ENCODE results near the gene DACT2. TPM values are rescaled to one million over a fixed set of nuclear protein-coding genes. Genes with fewer than 3 reads are reported as not detected.

Gene DACT2
- total and polyA plus RNA-seq, 4 donors: 0.25 to 2.8 (median 0.88) TPM

DNA sequence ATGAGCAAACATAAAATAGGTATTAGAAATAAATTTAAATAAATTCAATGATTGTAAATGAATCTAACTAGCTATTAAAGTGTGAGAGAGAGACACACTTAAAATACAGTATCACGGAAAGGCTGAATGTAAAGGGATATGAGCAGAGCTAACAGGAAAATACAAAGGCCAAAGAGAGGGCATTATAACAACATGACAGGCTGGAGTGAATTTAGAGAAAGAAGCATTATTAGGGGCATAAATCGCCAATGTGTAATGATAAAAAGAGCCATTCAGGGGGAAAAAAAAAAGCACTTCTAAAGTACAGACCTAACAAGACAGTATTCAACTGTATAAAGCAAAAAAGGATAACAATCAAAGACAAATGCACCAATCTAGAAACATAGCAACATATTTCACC, 28.1 kb downstream of the DACT2 start:
- H3K36me3 ChIP-seq (ENCODE audit: control insufficient read depth in 4 of 4, insufficient read depth in 3 of 4, low read depth in 1 of 4, low read length in 3 of 4): no peaks in the 10 kb centered on the region
- no peaks in the 10 kb centered on the region for H3K4me1 ChIP-seq (ENCODE audit: control insufficient read depth in 4 of 4, insufficient read depth in 4 of 4, low read length in 3 of 4)
- 91% methylated on average over 2 of the region's 2 CpGs for WGBS
- no peaks in the 10 kb centered on the region for H3K27me3 ChIP-seq (ENCODE audit: control insufficient read depth in 4 of 4, insufficient read depth in 4 of 4, low read length in 3 of 4)
- TF ChIP-seq GABPA (IDR thresholded peaks at IDR 0.05 in 1 of 2, conservative IDR thresholded peaks at IDR 0.05 in 1 of 2): no peak
- no peak for TF ChIP-seq YY1 (IDR thresholded peaks at IDR 0.05)
- TF ChIP-seq FOXA1 (IDR thresholded peaks at IDR 0.05): no peak
- no peak for TF ChIP-seq TAF1 (conservative IDR thresholded peaks at IDR 0.05)
- no peak for TF ChIP-seq RAD21 (IDR thresholded peaks at IDR 0.05)
- no peak for TF ChIP-seq EGR1 (IDR thresholded peaks at IDR 0.05; ENCODE audit: low read depth in 2 of 2)
- no peak for TF ChIP-seq HNF4A (conservative IDR thresholded peaks at IDR 0.05)
- TF ChIP-seq MAX (IDR thresholded peaks at IDR 0.05): no peak
- TF ChIP-seq NR2F2 (IDR thresholded peaks at IDR 0.05): no peak
- TF ChIP-seq RXRA (IDR thresholded peaks at IDR 0.05): no peak
- no peak for TF ChIP-seq JUND (IDR thresholded peaks at IDR 0.05)
- TF ChIP-seq, protein P1, sequence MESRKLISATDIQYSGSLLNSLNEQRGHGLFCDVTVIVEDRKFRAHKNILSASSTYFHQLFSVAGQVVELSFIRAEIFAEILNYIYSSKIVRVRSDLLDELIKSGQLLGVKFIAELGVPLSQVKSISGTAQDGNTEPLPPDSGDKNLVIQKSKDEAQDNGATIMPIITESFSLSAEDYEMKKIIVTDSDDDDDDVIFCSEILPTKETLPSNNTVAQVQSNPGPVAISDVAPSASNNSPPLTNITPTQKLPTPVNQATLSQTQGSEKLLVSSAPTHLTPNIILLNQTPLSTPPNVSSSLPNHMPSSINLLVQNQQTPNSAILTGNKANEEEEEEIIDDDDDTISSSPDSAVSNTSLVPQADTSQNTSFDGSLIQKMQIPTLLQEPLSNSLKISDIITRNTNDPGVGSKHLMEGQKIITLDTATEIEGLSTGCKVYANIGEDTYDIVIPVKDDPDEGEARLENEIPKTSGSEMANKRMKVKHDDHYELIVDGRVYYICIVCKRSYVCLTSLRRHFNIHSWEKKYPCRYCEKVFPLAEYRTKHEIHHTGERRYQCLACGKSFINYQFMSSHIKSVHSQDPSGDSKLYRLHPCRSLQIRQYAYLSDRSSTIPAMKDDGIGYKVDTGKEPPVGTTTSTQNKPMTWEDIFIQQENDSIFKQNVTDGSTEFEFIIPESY (IDR thresholded peaks at IDR 0.05): no peak
- no peak for TF ChIP-seq SP1 (IDR thresholded peaks at IDR 0.05)
- no peak for TF ChIP-seq ATF3 (IDR thresholded peaks at IDR 0.05)
- TF ChIP-seq, protein P2, sequence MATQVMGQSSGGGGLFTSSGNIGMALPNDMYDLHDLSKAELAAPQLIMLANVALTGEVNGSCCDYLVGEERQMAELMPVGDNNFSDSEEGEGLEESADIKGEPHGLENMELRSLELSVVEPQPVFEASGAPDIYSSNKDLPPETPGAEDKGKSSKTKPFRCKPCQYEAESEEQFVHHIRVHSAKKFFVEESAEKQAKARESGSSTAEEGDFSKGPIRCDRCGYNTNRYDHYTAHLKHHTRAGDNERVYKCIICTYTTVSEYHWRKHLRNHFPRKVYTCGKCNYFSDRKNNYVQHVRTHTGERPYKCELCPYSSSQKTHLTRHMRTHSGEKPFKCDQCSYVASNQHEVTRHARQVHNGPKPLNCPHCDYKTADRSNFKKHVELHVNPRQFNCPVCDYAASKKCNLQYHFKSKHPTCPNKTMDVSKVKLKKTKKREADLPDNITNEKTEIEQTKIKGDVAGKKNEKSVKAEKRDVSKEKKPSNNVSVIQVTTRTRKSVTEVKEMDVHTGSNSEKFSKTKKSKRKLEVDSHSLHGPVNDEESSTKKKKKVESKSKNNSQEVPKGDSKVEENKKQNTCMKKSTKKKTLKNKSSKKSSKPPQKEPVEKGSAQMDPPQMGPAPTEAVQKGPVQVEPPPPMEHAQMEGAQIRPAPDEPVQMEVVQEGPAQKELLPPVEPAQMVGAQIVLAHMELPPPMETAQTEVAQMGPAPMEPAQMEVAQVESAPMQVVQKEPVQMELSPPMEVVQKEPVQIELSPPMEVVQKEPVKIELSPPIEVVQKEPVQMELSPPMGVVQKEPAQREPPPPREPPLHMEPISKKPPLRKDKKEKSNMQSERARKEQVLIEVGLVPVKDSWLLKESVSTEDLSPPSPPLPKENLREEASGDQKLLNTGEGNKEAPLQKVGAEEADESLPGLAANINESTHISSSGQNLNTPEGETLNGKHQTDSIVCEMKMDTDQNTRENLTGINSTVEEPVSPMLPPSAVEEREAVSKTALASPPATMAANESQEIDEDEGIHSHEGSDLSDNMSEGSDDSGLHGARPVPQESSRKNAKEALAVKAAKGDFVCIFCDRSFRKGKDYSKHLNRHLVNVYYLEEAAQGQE (IDR thresholded peaks at IDR 0.05): no peak
- H3K9ac ChIP-seq (ENCODE audit: low read depth in 1 of 2, low read length in 2 of 2): no peak overlapping the region
- H3K4me3 ChIP-seq (ENCODE audit: low read depth in 1 of 3, low read length in 3 of 3): no peak overlapping the region
- H3K9me3 ChIP-seq (ENCODE audit: control insufficient read depth in 4 of 4, low read length in 3 of 4): no peaks in the 10 kb centered on the region
- H3K27ac ChIP-seq (ENCODE audit: low read depth in 1 of 2, low read length in 2 of 2): no peak overlapping the region
- DNase-seq (ENCODE audit: low spot score): no peak

- no peak overlapping the region for H3K9ac ChIP-seq (ENCODE audit: low read depth in 1 of 2, low read length in 2 of 2)
- H3K27ac ChIP-seq (ENCODE audit: low read depth in 1 of 2, low read length in 2 of 2): no peak overlapping the region
- no peak for TF ChIP-seq EGR1 (IDR thresholded peaks at IDR 0.05; ENCODE audit: low read depth in 2 of 2)
- TF ChIP-seq RAD21 (IDR thresholded peaks at IDR 0.05): no peak
- TF ChIP-seq ATF3 (IDR thresholded peaks at IDR 0.05): no peak
- TF ChIP-seq, protein P1 (IDR thresholded peaks at IDR 0.05): no peak
- WGBS: 96% methylated on average over 1 of the region's 1 CpG
- no peaks in the 10 kb centered on the region for H3K27me3 ChIP-seq (ENCODE audit: control insufficient read depth in 4 of 4, insufficient read depth in 4 of 4, low read length in 3 of 4)
- no peaks in the 10 kb centered on the region for H3K4me1 ChIP-seq (ENCODE audit: control insufficient read depth in 4 of 4, insufficient read depth in 4 of 4, low read length in 3 of 4)
- H3K36me3 ChIP-seq (ENCODE audit: control insufficient read depth in 4 of 4, insufficient read depth in 3 of 4, low read depth in 1 of 4, low read length in 3 of 4): no peaks in the 10 kb centered on the region
- H3K4me3 ChIP-seq (ENCODE audit: low read depth in 1 of 3, low read length in 3 of 3): no peak overlapping the region
- H3K9me3 ChIP-seq (ENCODE audit: control insufficient read depth in 4 of 4, low read length in 3 of 4): no peaks in the 10 kb centered on the region
- DNase-seq (ENCODE audit: low spot score): no peak
Measured at GRCh38 chr6:168290095-168290494, 29.5 kb downstream of the DACT2 start.

All from liver (tissue), 9 donors.